GM18499 (cell line): ENCODE results near the gene GPR31.
"Not testable (repeated sequence)": the region's sequence is repeated elsewhere in the genome, so short reads cannot be mapped to it uniquely, and the experiment has no call there.

Experiments used
- ATAC-seq: cut with Tn5 transposase; IDR thresholded peaks from one replicate; pipeline ENCODE4 v1.9.1; 2021; ENCODE audit warnings: moderate number of reproducible peaks; ENCODE audit not compliant: insufficient read depth, unreplicated experiment

The GPR31 gene, protein sequence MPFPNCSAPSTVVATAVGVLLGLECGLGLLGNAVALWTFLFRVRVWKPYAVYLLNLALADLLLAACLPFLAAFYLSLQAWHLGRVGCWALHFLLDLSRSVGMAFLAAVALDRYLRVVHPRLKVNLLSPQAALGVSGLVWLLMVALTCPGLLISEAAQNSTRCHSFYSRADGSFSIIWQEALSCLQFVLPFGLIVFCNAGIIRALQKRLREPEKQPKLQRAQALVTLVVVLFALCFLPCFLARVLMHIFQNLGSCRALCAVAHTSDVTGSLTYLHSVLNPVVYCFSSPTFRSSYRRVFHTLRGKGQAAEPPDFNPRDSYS

DNA sequence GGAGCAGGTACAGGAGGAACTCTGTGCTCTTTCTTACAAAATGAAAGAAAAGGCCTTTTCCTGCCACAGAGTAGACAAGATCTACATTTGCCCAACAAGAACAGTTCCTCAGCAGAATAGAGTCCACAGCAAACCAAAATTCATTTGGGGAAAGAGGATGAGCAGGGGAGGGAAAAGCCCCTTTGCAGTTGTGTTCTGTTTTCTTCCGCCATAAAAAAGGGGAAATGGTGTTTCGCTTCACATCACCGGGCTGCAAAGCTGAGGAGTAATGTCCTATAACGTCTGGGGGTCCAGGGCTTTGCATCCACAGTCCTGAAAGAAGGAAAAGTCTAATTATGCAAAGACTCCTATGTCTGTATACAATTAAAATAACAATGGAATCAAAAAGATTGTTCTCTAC lies at the start of gene GPR31:
TSS of gene GPR31 (minus strand) at position 118 of the 400 bp plus-strand sequence. CDS start 149 bp downstream, outside the sequence.
- no peak for ATAC-seq

DNA sequence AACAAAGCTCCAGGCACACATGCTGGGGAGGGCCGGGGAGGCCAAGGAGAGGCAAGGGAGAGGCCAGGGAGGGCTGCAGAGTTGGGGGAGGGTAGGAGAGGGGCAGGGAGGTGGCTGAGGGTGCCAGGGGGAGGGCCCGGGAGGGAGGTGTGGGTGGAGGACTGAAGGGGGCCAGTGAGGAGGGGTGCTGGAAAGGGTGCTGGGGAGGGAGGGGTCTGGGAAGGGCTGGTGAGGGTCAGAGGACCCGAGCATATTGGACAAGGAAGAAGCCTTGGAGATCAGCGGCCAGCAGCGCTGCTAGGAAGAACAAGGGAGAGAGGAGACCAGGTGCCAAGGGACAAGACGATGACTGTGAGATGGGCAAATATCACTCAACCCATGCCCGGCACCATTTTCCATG lies 49.7 kb upstream of the GPR31 start:
- no peak for ATAC-seq

DNA sequence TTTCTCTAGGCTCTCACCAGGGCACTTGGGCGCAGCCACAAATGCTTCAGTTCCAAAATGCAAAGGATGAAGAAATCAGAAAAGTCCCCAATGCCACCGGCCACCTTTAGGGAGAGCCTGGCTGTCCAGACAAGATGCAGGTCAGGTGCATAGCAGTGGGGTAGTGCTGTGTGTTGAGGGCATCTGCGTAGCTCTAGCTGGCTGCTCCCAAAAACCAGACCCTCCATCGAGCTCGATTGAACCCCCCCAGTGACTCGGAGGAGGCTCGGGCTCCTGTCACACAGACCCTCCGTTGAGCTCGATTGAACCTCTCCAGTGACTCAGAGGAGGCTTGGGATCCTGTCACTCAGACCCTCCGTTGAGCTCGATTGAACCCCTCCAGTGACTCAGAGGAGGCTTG lies 47.5 kb upstream of the GPR31 start:
- ATAC-seq, result not testable (repeated sequence)

DNA sequence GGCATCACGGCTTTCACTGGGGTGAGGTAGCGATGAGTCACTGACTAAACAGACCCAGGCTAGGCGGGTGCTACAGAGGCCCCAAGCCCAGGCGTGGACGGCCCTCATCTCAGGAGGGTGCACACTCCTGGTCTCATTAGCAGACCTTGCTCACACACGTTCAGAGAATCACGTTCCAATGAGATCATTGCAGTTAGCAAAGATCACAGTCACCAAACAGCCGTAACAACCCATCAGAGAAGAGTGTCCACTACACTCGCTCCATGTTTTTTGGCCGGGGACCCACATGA lies 46.2 kb upstream of the GPR31 start:
- ATAC-seq, result not testable (repeated sequence)

DNA sequence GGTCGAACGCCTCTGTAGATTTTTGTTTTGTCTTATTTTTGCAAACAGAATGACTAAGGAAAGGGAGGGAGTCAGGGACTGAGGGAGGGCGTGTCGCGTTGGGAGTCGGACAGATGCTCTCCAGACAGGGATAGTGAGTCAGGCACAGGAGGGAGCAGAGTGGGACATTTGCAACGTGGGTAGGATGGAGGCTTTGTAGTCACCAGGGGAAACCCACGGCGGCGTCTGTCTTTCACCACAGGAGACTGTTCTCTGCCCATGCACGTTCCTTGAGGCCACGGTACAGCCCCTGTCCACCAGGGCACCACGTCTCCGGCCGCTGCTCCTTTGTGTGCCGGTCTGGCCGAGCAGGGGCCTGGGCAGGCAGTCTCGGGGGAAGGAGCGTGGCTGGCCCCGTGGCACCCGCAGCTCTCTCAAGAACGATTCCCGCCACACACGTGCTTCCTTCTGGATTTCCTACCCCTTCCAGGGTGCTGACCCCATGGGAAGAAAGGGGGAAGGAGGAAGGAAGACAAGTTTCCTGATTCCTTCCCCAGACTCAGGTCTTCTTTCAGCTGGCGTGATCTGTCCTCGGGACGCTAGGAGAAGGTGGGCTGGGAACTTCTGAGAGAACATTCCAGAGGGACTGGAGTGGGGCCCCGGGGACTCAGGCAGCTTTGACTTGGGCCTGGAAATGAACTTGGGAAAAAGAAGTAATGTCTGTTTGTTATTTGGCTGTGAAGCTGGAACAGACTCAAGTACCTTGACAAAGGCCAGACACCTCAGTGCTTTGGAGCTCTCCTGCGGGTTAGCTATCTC lies 45.7 kb upstream of the GPR31 start:
- not testable (repeated sequence) for ATAC-seq

DNA sequence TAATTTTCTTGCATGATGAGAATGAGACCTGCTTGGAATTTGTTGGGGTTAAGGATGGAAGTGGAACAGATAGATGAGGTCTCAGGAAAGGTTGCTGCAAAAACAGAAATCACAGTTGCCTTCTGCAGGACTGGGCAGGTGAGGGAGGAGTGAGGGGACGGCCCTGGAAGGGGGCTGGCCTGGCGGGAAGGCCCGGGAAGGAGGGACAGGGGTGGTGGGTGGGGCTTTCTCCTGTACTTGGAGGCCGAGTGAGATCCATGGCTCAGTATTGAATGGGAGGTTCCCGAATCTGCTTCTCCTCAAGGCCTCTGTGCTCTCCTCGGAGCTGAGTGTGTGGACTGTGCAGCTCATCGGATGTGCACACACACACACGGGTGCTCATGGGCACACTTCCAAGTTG lies 44.8 kb upstream of the GPR31 start:
- not testable (repeated sequence) for ATAC-seq

DNA sequence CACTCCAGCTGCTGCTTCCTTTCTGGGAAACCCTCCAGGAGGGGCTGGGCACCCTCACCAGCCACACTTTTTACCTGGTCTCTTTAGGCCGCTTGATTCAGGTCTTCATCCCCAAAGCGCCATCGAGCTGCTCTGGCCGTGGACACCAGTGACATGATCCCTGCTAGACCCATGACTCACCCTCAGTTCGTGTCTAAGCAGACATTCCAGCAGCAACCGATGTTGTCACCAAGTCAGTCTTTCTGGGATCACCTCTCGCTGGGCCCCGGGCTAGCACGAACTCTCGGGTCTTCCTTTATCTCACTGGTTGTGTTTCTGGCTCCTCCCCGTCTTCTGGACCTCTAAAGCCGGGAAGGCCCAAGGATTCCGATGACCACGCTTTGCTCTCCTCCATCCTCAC lies 43.0 kb upstream of the GPR31 start:
- ATAC-seq, result no peak

DNA sequence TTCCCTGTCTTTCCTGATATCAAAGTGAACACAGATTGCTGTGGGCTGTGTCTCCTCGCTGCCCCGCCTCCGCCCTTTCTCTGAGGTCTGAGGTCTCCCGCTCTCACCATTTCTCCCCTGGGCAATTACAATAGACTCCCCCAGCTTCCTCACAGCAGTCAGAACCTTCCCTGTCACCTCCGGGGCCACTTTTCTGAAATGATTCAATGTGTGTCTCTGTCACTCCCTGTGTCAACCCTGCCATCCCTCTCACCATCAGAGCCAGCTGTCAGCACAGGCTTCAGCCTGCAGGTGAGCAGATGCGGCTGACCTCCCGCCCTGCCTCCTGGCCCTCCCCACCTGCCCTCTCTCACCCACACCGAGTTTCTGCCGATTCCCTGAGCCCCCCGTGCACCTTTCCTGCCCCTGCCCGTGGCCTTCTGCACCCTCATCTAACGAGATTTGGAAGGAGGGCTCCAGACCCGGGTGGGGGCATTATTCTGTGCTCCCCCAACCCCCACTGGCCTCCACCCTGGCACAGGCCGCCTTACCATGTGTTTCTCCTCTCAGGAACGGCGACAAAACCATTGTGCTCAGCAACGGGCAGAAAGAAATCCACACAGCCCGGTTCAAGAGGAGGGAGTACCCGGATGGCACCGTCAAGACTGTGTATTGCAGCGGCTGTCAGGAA lies 38.3 kb upstream of the GPR31 start:
- not testable (repeated sequence) for ATAC-seq

DNA sequence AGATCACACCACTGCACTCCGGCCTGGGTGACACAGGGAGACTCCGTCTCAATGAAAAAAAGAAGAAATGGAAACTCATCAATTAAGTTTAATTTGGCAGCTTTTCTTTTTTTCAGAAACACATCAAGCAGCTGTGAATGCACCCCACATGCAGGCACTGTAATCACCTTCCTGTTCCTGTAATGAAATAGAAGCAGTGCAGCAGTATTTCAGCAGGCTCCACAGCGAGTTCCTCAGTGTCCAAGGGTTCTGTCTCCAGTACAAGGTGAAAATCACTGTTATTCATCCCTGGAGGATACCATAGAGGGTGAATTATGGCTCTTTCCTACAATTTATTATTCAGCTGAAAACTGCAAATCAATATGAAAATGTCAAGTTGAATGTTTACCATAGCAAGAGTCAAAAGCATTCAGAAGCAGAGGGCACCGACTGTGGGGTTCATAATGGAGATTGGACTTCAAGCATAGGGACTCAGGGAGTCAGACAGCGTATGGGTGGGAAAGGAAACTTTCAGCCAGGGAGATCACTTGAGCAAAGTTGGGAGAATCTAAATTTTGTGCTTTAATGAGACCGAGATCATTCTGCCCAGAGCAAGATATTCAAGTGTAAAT lies 35.8 kb upstream of the GPR31 start:
- ATAC-seq, result not testable (repeated sequence)

DNA sequence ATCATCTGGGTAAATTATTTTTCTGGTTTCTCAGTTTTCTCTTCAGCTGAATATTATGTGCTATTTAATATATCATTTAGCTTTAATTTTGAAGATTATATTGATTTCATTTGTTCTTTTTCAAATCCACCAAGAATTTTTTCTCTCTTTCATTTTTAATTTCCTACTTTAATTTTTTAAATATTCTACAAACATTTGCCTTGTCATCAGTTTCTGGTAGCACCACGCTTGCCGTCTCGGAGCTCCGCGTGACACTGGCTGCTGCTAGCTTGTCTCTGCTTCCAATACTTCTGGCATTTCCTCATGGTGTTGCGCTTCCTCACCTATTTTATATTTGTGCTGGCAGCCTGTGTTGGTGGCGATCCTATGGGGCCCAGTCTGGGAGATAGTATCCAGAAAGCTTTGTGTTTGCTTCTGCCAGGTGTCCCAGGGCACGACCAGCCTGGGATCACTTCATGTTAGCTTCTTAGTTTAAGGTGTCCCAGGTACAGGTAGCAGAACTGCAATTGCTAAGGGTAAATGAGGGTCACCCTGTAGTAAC lies 33.3 kb upstream of the GPR31 start:
- not testable (repeated sequence) for ATAC-seq

DNA sequence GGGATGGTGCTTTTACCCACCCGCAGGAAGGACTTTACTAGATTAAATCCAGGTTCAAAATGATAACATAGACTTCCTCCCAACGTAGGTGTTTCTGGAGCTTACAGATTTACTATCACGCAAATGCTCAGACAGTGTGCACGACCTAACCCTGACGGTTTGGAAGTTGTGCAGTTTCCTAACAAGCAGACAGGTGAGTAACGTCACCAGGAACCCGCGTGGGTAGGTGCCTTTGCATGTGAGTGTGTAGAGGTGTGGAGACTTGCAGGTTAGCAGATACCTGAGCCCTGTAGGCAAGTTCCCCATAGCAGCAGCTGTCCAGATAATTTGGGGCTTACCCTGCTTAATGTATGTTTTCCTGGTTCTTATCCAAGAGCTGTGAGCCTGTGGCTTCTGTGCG lies 29.5 kb upstream of the GPR31 start:
- ATAC-seq, result not testable (repeated sequence)

DNA sequence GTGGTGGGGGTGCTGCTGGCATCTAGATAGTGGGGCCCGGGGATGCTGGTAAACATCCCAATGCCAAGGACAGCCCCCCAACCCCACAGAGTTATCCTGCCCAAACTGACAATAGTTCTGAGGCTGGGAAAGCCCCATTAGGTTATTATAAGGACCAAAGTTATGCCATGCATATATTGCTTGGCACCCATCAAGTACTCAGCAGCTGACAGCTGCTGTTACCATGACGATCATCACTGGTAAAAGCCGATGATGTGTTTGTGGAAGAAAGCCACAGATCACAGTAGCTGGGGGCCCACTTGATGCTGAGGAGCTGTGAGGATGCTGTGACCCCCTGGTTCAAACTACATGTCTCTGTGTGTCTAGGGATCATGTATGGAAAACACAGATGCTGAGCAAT lies 27.3 kb upstream of the GPR31 start:
- not testable (repeated sequence) for ATAC-seq

DNA sequence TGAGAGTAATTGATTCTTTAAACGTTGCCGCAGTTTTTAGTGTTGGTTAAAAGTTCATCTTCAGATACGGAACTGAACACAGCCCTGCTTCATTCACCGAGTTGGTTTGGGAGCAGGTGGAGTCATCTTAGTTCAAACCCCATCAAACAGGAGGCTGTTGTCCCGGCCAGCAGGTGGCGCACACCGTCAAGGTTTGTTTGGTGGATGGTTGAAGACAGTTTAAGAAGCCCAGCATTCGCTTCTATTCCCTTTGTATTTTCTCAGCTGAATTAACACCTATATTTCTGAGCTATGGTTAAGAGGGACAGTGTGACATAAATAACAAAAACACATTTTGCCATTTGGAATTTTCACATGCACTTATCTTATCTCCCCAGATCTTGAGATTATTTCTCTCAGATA lies 25.1 kb upstream of the GPR31 start:
- ATAC-seq, result not testable (repeated sequence)

DNA sequence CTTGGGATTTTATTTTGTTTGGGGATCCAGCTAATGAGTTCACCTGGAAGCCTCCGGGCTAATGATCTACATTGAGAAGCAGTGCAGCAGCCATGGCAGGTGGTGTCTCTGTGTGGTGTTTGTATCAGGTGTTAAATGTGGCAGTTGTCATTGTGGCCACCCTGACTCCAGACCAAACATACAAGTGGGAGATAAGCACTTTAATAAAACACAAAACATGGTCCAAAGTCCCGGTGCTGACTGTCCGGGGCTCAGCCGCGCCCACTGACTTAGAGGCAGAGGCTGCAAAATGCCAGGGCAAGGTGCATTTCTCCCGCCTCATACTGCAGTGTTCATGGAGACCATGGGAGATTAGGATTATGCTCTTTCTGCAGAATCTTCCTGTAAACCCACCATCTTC lies 23.6 kb upstream of the GPR31 start:
- ATAC-seq, result not testable (repeated sequence)

DNA sequence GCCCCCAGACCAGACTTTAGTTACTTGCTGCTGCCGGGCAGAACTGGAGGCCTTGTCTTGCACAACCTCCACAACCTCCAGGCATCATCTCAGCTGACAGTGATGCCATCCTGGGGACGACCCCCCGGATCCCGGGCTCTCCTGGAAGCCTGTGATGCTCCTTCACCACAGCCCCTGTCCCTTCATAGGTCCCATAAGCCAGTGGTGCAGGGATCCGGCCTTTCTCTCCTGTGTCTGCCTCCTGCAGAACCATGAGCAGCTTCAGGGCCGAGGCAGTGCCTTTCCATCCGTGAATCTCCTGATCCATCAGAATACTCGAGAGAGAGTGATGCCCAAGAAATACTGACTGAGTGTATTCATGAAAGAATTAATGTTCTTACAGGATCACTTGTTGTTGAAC lies 22.3 kb upstream of the GPR31 start:
- not testable (repeated sequence) for ATAC-seq

DNA sequence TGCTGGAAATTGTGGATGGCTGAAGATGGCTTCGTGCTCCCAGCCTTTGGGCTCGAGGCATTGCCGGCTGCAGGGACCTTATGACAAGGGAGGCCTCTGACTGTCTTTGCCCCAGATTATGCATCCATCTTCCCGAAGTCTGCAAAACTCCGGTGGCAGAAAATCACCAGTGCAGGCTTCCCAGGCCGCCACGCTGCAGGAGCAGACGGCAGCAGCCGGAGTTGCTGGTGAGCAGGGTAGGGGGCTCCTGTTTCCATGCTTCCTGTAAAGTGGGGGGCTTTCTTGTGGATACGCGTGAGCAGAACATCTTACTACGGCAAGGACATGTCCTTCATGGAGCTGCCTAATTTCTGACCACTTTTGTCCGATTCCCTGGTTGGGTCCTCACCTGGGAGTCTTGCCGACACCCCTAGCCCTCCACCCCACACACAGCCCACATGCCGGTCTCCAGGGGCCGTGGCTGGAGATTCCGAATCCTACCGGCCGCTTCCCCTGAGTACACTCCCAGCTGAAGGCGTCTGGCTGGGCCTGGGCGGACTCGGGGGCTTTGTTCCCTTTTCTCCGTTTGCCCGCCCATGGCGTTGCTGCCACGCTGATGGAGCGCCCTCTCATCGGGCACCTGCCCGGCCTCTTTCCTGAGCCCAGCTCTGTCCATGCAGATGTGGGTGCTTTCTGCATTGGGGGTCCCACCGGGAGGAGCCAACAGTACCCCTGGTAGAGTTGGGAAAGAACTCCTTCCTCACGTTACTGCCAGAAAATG lies 21.3 kb upstream of the GPR31 start:
- not testable (repeated sequence) for ATAC-seq

DNA sequence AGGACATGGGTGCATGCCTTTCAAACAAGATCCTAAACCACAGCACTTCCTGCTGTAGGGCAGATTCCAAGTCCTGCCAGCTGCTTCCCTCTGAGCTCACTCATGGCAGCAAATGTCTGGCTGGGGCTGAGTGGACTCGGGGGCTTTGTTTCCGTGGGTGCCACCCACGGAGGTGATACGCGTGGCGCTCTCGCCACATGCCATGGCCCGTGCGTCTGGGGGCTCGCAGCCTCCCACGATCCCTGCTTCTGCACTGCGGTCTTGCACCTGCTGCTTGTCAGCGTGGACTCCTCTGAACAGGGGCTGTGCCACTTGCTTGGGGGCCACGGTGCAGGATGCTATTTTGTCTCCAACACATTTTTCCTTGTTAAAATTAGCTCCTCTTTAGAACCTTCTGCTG lies 19.5 kb upstream of the GPR31 start:
- not testable (repeated sequence) for ATAC-seq

DNA sequence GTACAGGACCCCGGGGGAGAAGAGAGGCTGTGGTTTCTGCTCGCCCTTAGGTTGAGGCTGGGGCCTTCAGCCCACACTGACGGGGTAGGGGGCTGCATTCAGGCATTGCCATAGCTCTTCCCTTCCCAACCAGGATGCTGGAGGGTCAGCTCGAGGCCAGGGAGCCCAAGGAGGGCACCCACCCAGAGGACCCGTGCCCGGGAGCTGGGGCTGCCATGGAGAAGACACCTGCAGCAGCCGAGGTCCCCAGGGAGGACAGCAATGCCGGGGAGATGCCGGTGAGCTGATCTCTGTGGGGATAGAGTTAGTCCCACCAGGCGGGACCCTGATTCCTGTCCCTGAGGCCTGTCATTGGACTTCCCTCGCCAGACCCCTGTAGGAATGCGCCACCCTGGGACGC lies 14.2 kb upstream of the GPR31 start:
- ATAC-seq, result not testable (repeated sequence)

DNA sequence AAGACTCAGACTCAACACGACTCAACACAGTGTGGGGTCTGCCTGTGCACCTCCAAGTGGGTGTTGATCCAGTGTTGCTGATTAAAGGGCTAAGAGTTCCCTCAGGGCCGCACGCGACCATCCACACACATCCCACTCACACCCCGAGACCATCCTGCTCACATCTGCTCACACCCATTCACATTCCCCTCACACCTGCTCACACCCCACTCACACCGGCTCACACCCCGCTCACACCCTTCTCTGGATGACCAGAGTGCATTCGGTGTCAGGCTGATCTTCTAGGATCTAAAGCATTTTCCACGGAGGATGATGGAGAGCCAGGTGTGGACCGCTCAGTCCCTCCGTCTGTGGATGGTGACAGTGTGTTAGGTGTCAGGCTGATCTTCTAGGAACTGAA lies 13.5 kb upstream of the GPR31 start:
- not testable (repeated sequence) for ATAC-seq

DNA sequence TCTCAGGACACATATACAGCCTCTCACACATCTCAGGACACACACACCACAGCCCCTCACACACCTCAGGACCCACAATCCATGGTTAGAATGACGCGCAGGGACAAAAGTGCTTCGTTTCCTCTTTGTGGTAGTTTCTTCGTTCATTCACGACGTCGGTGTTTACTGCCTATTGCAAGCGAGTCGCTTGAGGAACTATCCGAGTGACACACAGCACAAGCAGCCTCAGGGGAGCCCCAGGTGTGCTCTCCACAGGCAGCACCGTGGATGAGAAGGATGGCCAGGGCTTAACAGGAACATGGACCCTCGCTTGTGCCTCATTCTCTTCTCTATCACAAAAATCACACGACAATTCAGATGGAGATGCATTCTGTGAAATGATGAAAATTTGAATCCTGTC lies 12.1 kb upstream of the GPR31 start:
- not testable (repeated sequence) for ATAC-seq
